GM12878 (cell line): ENCODE measurements around the gene SRP54. TPM values are rescaled to one million over a fixed set of nuclear protein-coding genes. Genes with fewer than 3 reads are reported as not detected.
A peak's percentile ranks its signal among the peaks of the same experiment; 100 is the strongest.

Experiments
- ATAC-seq: fragments of 200-7000 bp; cut with Tn5 transposase; 3 replicates; pipeline ENCODE4 v1.9.1; 2020; ENCODE audit warnings: mild to moderate bottlenecking, moderate library complexity
- BruUV-seq: library from RNA; stranded (reverse); fragments of 400-500 nt; replicated peaks from 2 replicates; lab custom pipeline; 2021; lab: Mats Ljungman, UMichigan
- CTCF ChIA-PET: fragments of 300-600 bp; sonication (Branson Sonifier 250); formaldehyde crosslinking; extraction: SDS; loops from one replicate; lab custom pipeline; 2021; ENCODE audit warnings: inconsistent platforms; lab: Yijun Ruan, JAX
- POLR2A ChIA-PET: fragments of 350-600 bp; formaldehyde crosslinking; extraction: SDS; loops from one replicate; lab custom pipeline; 2021; ENCODE audit warnings: inconsistent platforms; lab: Charles Lee
- RAD21 ChIA-PET: fragments of 300-600 bp; sonication (Branson Sonifier 250); formaldehyde crosslinking; loops from one replicate; lab custom pipeline; 2023; ENCODE audit warnings: antibody characterized with exemption; ENCODE audit not compliant: unreplicated experiment; lab: Charles Lee
- SMC1A ChIA-PET: fragments of 300-600 bp; sonication (Branson Sonifier 250); formaldehyde crosslinking; loops from one replicate; lab custom pipeline; 2023; ENCODE audit not compliant: unreplicated experiment, uncharacterized antibody; lab: Charles Lee
- DNase-seq: peaks from one replicate; pipeline ENCODE4 v3.0.0-alpha.2; 2011; ENCODE audit warnings: low read depth, low spot score
- FAIRE-seq: peaks from 3 replicates; lab custom pipeline; 2011; peaks lifted over from hg19 to GRCh38; lab: Jason Lieb, UNC
- H2AFZ ChIP-seq: 2 replicates; pipeline ENCODE4 v1.6.0; 2011; ENCODE audit warnings: low read depth, low read length, control low read depth; ENCODE audit not compliant: control insufficient read depth
- H3K27ac ChIP-seq: 2 replicates; pipeline ENCODE4 v1.5.1; 2011; ENCODE audit warnings: control low read depth; ENCODE audit not compliant: control insufficient read depth, insufficient read depth
- H3K27me3 ChIP-seq, 2 experiments: replicated peaks in 1 of 2; 2 replicates each; pipeline versions ENCODE4 v1.6.0 to v1.6.1; 2011; ENCODE audit warnings: low read length in 1 of 2; ENCODE audit not compliant: control insufficient read depth in 2 of 2, insufficient read depth in 2 of 2
- H3K36me3 ChIP-seq, 2 experiments: 2 replicates each; pipeline ENCODE4 v1.5.1; 2011; ENCODE audit warnings: low read length in 1 of 2; ENCODE audit not compliant: control insufficient read depth in 2 of 2, insufficient read depth in 2 of 2
- H3K4me1 ChIP-seq: 2 replicates; pipeline ENCODE4 v1.6.1; 2011; ENCODE audit warnings: mild to moderate bottlenecking, low read length, moderate library complexity, mixed read lengths; ENCODE audit not compliant: control insufficient read depth, insufficient read depth
- H3K4me2 ChIP-seq: 2 replicates; pipeline ENCODE4 v1.6.0; 2011; ENCODE audit warnings: control low read depth; ENCODE audit not compliant: control insufficient read depth, insufficient read depth
- H3K4me3 ChIP-seq: fragments of 200-600 bp; sonication (generic); 2 replicates; pipeline ENCODE4 v1.5.1; 2016
- H3K79me2 ChIP-seq: 2 replicates; pipeline ENCODE4 v1.6.0; 2011; ENCODE audit warnings: low read length; ENCODE audit not compliant: control insufficient read depth, insufficient read depth
- H3K9ac ChIP-seq: 2 replicates; pipeline ENCODE4 v1.8.0; 2011; ENCODE audit warnings: low read length, control low read depth, mixed read lengths; ENCODE audit not compliant: control insufficient read depth, insufficient read depth
- H3K9me3 ChIP-seq: replicated peaks from 3 replicates; pipeline ENCODE4 v1.5.1; 2011; ENCODE audit warnings: mild to moderate bottlenecking, low read length; ENCODE audit not compliant: control insufficient read depth, insufficient read depth
- H4K20me1 ChIP-seq: 2 replicates; pipeline ENCODE4 v1.6.0; 2011; ENCODE audit not compliant: control insufficient read depth, insufficient read depth
- BCL11A ChIP-seq: IDR thresholded peaks from 2 replicates; pipeline ENCODE4 v1.6.1; 2011; ENCODE audit warnings: low read depth, low read length
- BCLAF1 ChIP-seq: fragments of 450-650 bp; IDR thresholded peaks from 2 replicates; pipeline ENCODE4 v1.6.1; 2017; ENCODE audit warnings: antibody characterized with exemption, mild to moderate bottlenecking, moderate library complexity
- CEBPZ ChIP-seq: fragments of 150-350 bp; IDR thresholded peaks from 2 replicates; pipeline ENCODE4 v1.6.1; 2016; ENCODE audit warnings: low read depth, low read length
- HDGF ChIP-seq: fragments of 450-650 bp; IDR thresholded peaks from 2 replicates; pipeline ENCODE4 v1.6.1; 2016; ENCODE audit warnings: antibody characterized with exemption
- IKZF2 ChIP-seq, 2 experiments: fragments of 450-650 bp; IDR thresholded peaks; 2 replicates each; pipeline ENCODE4 v1.6.1; 2017; ENCODE audit warnings: mild to moderate bottlenecking in 2 of 2, moderate library complexity in 2 of 2
- IRF3 ChIP-seq: fragments of 450-650 bp; IDR thresholded peaks from 2 replicates; pipeline ENCODE4 v1.6.1; 2014; ENCODE audit warnings: mild to moderate bottlenecking
- RCOR1 ChIP-seq: conservative IDR thresholded peaks from 2 replicates; pipeline ENCODE4 v1.6.1; 2012; ENCODE audit warnings: low read depth, low read length, improper control_type of control experiment
- SMARCA5 ChIP-seq: fragments of 450-650 bp; IDR thresholded peaks from 2 replicates; pipeline ENCODE4 v1.6.1; 2017; ENCODE audit warnings: mild to moderate bottlenecking
- SP1 ChIP-seq: IDR thresholded peaks from one replicate; pipeline ENCODE4 v1.6.1; 2011; ENCODE audit warnings: low read depth, low read length
- TAF1 ChIP-seq: IDR thresholded peaks from 2 replicates; pipeline ENCODE4 v1.6.1; 2011; ENCODE audit warnings: mild to moderate bottlenecking, low read depth, low read length, borderline replicate concordance
- TCF3 ChIP-seq: IDR thresholded peaks from 2 replicates; pipeline ENCODE4 v1.6.1; 2012; ENCODE audit warnings: low read depth, mild to moderate bottlenecking, low read length, borderline replicate concordance; ENCODE audit not compliant: insufficient read depth
- WGBS: methylation state at CpG from one replicate; pipeline ENCODE4 v1.1.6; 2016; ENCODE audit warnings: low lambda C conversion rate; ENCODE audit not compliant: insufficient replicate concordance, insufficient coverage; ENCODE audit errors: missing lambda C conversion rate; 5-methylcytosine and 5-hydroxymethylcytosine counted together
- in situ Hi-C: fragments of 300-500 bp; cut with MboI; formaldehyde crosslinking; loops from 9 replicates; pipeline ENCODE4 v1.14.3; 2018; ENCODE audit warnings: mixed read lengths
- intact Hi-C: fragments of 100-400 bp; cut with micrococcal nuclease; formaldehyde crosslinking; loops from one replicate; pipeline ENCODE4 v1.14.2; 2022; ENCODE audit not compliant: unreplicated experiment
- polyA plus RNA-seq, 11 experiments: library from polyadenylated mRNA; depleted of rRNA in 4 of 11; unstranded in 6 of 11; stranded (reverse) in 5 of 11; fragments of >200 nt; fragmentation: Nextera tagmentation in 4 of 11; fragmentation: Illumina TruSeq in 1 of 11; extraction: Ambion mirVana in 4 of 11; extraction: Trizol in 1 of 11; gene quantifications; 1 replicate in 1 of 11; 2 replicates in 10 of 11; pipeline versions ENCODE4 v1.2.1 to v1.2.3, GENCODE V29; 2011 to 2016; ENCODE audit warnings: inconsistent platforms in 2 of 11, missing spikeins in 2 of 11, low read depth in 1 of 11
- total RNA-seq, 4 experiments: library from RNA; depleted of rRNA in 3 of 4; stranded (reverse); fragments of >200 nt in 3 of 4; fragmentation: Illumina TruSeq in 1 of 4; extraction: Trizol in 1 of 4; gene quantifications; 2 replicates each; pipeline versions ENCODE4 v1.2.1 to v1.2.3, GENCODE V29; 2013 to 2021
- TF ChIP-seq, protein P1 (sequence below): fragments of 450-650 bp; IDR thresholded peaks from 2 replicates; pipeline ENCODE4 v1.6.1; 2018; ENCODE audit warnings: mild to moderate bottlenecking, low read depth, moderate library complexity; ENCODE audit not compliant: partially characterized antibody

Gene SRP54
- total and polyA plus RNA-seq, 10 of the 15 experiments (the other 5 are each of a cell fraction or from before 2014, with no cell fraction given) = 54.1 to 130 (median 72.3) TPM

DNA sequence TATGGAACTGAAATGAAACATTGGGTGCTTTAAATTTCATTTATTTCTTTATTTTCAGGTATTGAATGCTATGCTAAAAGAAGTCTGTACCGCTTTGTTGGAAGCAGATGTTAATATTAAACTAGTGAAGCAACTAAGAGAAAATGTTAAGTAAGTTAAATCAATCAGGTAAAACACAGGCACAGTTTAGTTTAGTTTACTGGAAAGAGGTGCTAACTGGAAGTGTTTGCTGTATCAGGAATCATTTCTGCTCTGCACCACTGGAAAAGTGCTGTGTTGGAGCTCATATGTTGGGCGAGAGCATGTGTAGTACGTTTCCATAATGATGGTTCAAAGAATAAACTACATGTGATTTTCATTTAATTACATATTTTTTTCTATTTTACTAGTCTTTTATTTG is 16.7 kb downstream of the SRP54 start:
- no peak overlapping the region for H2AFZ ChIP-seq
- H3K36me3 ChIP-seq = peaks cover 0 to 2% of the 10 kb centered on the region in 2 experiments; a peak in 3 of 4 replicates
- no peaks in the 10 kb centered on the region for H4K20me1 ChIP-seq
- WGBS = 97% methylated on average over 3 of the region's 3 CpGs
- peaks cover 5% of the 10 kb centered on the region for H3K4me1 ChIP-seq
- no TSS peak for BruUV-seq
- no peak overlapping the region for H3K4me3 ChIP-seq
- no peak overlapping the region for H3K4me2 ChIP-seq
- DNase-seq (no peak), ATAC-seq (no peak), FAIRE-seq (peak; percentile 44)
- intact Hi-C loops (no loop called here), in situ Hi-C loops (no loop called here)
- no peak overlapping the region for H3K9ac ChIP-seq
- TF ChIP-seq HDGF (no peak), BCL11A (no peak), SMARCA5 (no peak), TCF3 (no peak), BCLAF1 (no peak), TAF1 (no peak), IKZF2 (IDR thresholded peaks at IDR 0.05) (no peak), RCOR1 (no peak), CEBPZ (no peak), SP1 (no peak), IRF3 (no peak)
- TF ChIP-seq, protein P1, sequence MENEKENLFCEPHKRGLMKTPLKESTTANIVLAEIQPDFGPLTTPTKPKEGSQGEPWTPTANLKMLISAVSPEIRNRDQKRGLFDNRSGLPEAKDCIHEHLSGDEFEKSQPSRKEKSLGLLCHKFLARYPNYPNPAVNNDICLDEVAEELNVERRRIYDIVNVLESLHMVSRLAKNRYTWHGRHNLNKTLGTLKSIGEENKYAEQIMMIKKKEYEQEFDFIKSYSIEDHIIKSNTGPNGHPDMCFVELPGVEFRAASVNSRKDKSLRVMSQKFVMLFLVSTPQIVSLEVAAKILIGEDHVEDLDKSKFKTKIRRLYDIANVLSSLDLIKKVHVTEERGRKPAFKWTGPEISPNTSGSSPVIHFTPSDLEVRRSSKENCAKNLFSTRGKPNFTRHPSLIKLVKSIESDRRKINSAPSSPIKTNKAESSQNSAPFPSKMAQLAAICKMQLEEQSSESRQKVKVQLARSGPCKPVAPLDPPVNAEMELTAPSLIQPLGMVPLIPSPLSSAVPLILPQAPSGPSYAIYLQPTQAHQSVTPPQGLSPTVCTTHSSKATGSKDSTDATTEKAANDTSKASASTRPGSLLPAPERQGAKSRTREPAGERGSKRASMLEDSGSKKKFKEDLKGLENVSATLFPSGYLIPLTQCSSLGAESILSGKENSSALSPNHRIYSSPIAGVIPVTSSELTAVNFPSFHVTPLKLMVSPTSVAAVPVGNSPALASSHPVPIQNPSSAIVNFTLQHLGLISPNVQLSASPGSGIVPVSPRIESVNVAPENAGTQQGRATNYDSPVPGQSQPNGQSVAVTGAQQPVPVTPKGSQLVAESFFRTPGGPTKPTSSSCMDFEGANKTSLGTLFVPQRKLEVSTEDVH = no peak
- ChIA-PET SMC1A (interaction anchor here (1.6 kb wide), 1 partner anchor 10 kb away, joined by 6 read pairs; no protein-coding TSS in a partner anchor), CTCF (interaction anchor here (0.5 to 1.0 kb wide), 2 partner anchors 19 to 267 kb away, joined by 3 to 5 read pairs; no protein-coding TSS in a partner anchor), RAD21 (no interaction called here), POLR2A (no interaction called here)
- no peaks in the 10 kb centered on the region for H3K27me3 ChIP-seq
- H3K79me2 ChIP-seq = peaks cover 18% of the 10 kb centered on the region
- no peaks in the 10 kb centered on the region for H3K9me3 ChIP-seq
- no peak overlapping the region for H3K27ac ChIP-seq
